ENCODE results near the gene LRRC8B. TPM values are rescaled to one million over a fixed set of nuclear protein-coding genes. Genes with fewer than 3 reads are reported as not detected.

LRRC8B gene
- total RNA-seq, 2 donors from 2014 or later = 39.2 to 39.4 TPM

GRCh38 chr1:89487972-89488371 lies 36.7 kb upstream of the LRRC8B start:
- H3K4me3 ChIP-seq (ENCODE audit: low read length) = no peak overlapping the region
- H3K36me3 Mint-ChIP-seq (ENCODE audit: low read depth) = no peaks in the 10 kb centered on the region
- H3K36me3 ChIP-seq (ENCODE audit: control insufficient read depth, insufficient read depth, low read length) = no peaks in the 10 kb centered on the region
- 93 to 95% methylated on average over 2 of the region's 2 CpGs for WGBS, 2 experiments (ENCODE audit: insufficient coverage in 1 of 2, insufficient read length in 1 of 2)
- no peak overlapping the region for H3K27ac ChIP-seq (ENCODE audit: low read depth, low read length)
- peaks cover 20% of the 10 kb centered on the region for H3K9me3 Mint-ChIP-seq
- no peaks in the 10 kb centered on the region for H3K4me1 Mint-ChIP-seq
- H3K27me3 Mint-ChIP-seq (ENCODE audit: insufficient read depth) = no peaks in the 10 kb centered on the region
- peaks cover 4% of the 10 kb centered on the region for H3K9me3 ChIP-seq (ENCODE audit: control insufficient read depth, low read length)
- no peak for TF ChIP-seq CTCF (conservative IDR thresholded peaks at IDR 0.05)
- no peak overlapping the region for H3K27ac Mint-ChIP-seq
- H3K4me1 ChIP-seq (ENCODE audit: control insufficient read depth, insufficient read depth, low read length) = no peaks in the 10 kb centered on the region
- H3K27me3 ChIP-seq (ENCODE audit: control insufficient read depth, insufficient read depth, low read length, poor library complexity, severe bottlenecking) = no peaks in the 10 kb centered on the region
- no peak overlapping the region for H3K9ac ChIP-seq (ENCODE audit: extremely low read depth, low read length, poor library complexity, severe bottlenecking)
- DNase-seq = no peak
- H3K4me3 Mint-ChIP-seq = no peak overlapping the region

- Histone ChIP-seq H3K36me3 (ENCODE audit: control insufficient read depth, insufficient read depth, low read length) (no peaks in the 10 kb centered on the region), H3K27me3 (ENCODE audit: control insufficient read depth, insufficient read depth, low read length, poor library complexity, severe bottlenecking) (no peaks in the 10 kb centered on the region), H3K27ac (ENCODE audit: low read depth, low read length) (no peak overlapping the region), H3K4me1 (ENCODE audit: control insufficient read depth, insufficient read depth, low read length) (no peaks in the 10 kb centered on the region), H3K9me3 (ENCODE audit: control insufficient read depth, low read length) (peaks cover 4% of the 10 kb centered on the region), H3K4me3 (ENCODE audit: low read length) (no peak overlapping the region), H3K9ac (ENCODE audit: extremely low read depth, low read length, poor library complexity, severe bottlenecking) (no peak overlapping the region)
- no peak for TF ChIP-seq CTCF (conservative IDR thresholded peaks at IDR 0.05)
- Mint-ChIP-seq H3K9me3 (peaks cover 22% of the 10 kb centered on the region), H3K27ac (no peak overlapping the region), H3K4me1 (no peaks in the 10 kb centered on the region), H3K36me3 (ENCODE audit: low read depth) (no peaks in the 10 kb centered on the region), H3K4me3 (no peak overlapping the region), H3K27me3 (ENCODE audit: insufficient read depth) (no peaks in the 10 kb centered on the region)
- 81 to 88% methylated on average over 2 of the region's 2 CpGs for WGBS, 2 experiments (ENCODE audit: insufficient coverage in 1 of 2, insufficient read length in 1 of 2)
- no peak for DNase-seq
These were observed 35.4 kb upstream of the LRRC8B start for GRCh38 chr1:89489047-89489729.

- H3K9me3 Mint-ChIP-seq = peaks cover 22% of the 10 kb centered on the region
- no peaks in the 10 kb centered on the region for H3K4me1 Mint-ChIP-seq
- no peaks in the 10 kb centered on the region for H3K36me3 ChIP-seq (ENCODE audit: control insufficient read depth, insufficient read depth, low read length)
- DNase-seq = no peak
- H3K36me3 Mint-ChIP-seq (ENCODE audit: low read depth) = no peaks in the 10 kb centered on the region
- H3K27ac Mint-ChIP-seq = no peak overlapping the region
- TF ChIP-seq CTCF (conservative IDR thresholded peaks at IDR 0.05) = no peak
- peaks cover 4% of the 10 kb centered on the region for H3K9me3 ChIP-seq (ENCODE audit: control insufficient read depth, low read length)
- no peaks in the 10 kb centered on the region for H3K27me3 ChIP-seq (ENCODE audit: control insufficient read depth, insufficient read depth, low read length, poor library complexity, severe bottlenecking)
- H3K27me3 Mint-ChIP-seq (ENCODE audit: insufficient read depth) = no peaks in the 10 kb centered on the region
- H3K4me1 ChIP-seq (ENCODE audit: control insufficient read depth, insufficient read depth, low read length) = no peaks in the 10 kb centered on the region
- WGBS, 2 experiments (ENCODE audit: insufficient coverage in 1 of 2, insufficient read length in 1 of 2) = 76 to 83% methylated on average over 2 to 3 of the region's 3 CpGs
- H3K9ac ChIP-seq (ENCODE audit: extremely low read depth, low read length, poor library complexity, severe bottlenecking) = no peak overlapping the region
- no peak overlapping the region for H3K4me3 Mint-ChIP-seq
- no peak overlapping the region for H3K27ac ChIP-seq (ENCODE audit: low read depth, low read length)
- H3K4me3 ChIP-seq (ENCODE audit: low read length) = no peak overlapping the region
These were observed 34.2 kb upstream of the LRRC8B start for GRCh38 chr1:89490389-89490788.
